Neural crest cell (in vitro differentiated cells): ENCODE data around the gene GFI1. TPM values are rescaled to one million over a fixed set of nuclear protein-coding genes. Genes with fewer than 3 reads are reported as not detected.
"Not testable (repeated sequence)": the region's sequence is repeated elsewhere in the genome, so short reads cannot be mapped to it uniquely, and the experiment has no call there.

Experiments
- DNase-seq: peaks from one replicate; pipeline ENCODE4 v3.0.0; 2021; ENCODE audit warnings: low read depth, mixed read lengths, low spot score
- H3K27ac Mint-ChIP-seq: one replicate; pipeline ENCODE4 v1.8.0; 2021; ENCODE audit warnings: mild to moderate bottlenecking, mixed read lengths; ENCODE audit not compliant: unreplicated experiment
- H3K27me3 Mint-ChIP-seq: 2 replicates; pipeline ENCODE4 v1.8.0; 2021; ENCODE audit warnings: low read depth, mild to moderate bottlenecking, mixed read lengths
- H3K36me3 Mint-ChIP-seq: 2 replicates; pipeline ENCODE4 v1.8.0; 2021; ENCODE audit warnings: low read depth, mild to moderate bottlenecking, mixed read lengths
- H3K4me1 Mint-ChIP-seq: 2 replicates; pipeline ENCODE4 v1.8.0; 2021; ENCODE audit warnings: mixed read lengths
- H3K4me3 Mint-ChIP-seq: one replicate; pipeline ENCODE4 v1.8.0; 2021; ENCODE audit warnings: mild to moderate bottlenecking, mixed read lengths
- H3K9me3 Mint-ChIP-seq: 2 replicates; pipeline ENCODE4 v1.8.0; 2021; ENCODE audit warnings: mixed read lengths
- CTCF ChIP-seq: fragments of 200-600 bp; sonication (generic); conservative IDR thresholded peaks from 2 replicates; pipeline ENCODE4 v1.5.0; 2021; ENCODE audit warnings: antibody characterized with exemption, mild to moderate bottlenecking
- long read RNA-seq: library from polyadenylated mRNA; unstranded; transcript quantifications from one replicate; pipeline ENCODE4 v2.0.0, GENCODE V29; 2020
- total RNA-seq: library from RNA; stranded (reverse); gene quantifications from 2 replicates; pipeline ENCODE4 v1.2.1, GENCODE V29; 2021

The GFI1 gene
- 0.11 and 0.16 TPM in 2 replicates for total RNA-seq
- long read RNA-seq, partial matches to known transcripts: 1 of 1 reads
- long read RNA-seq, other reads (novel, unspliced or antisense): 0 of 1 reads

- Mint-ChIP-seq H3K9me3 (no peaks in the 10 kb centered on the region), H3K4me3 (peak within 1 kb of the TSS; percentile 83), H3K36me3 (no peaks in the 10 kb centered on the region), H3K4me1 (peaks cover 31% of the 10 kb centered on the region), H3K27ac (no peak within 1 kb of the TSS), H3K27me3 (peaks cover 90% of the 10 kb centered on the region)
- no peak for TF ChIP-seq CTCF
- DNase-seq: peak; percentile 40
Measured at GRCh38 chr1:92486251-92487077, at the start of gene GFI1. Gene GFI1, minus strand, starts transcription at chr1:92486925. Its CDS starts 3,438 bp downstream, at chr1:92483487.

GRCh38 chr1:92532371-92532770, 45.6 kb upstream of the GFI1 start:
- not testable (repeated sequence) for DNase-seq
- H3K36me3 Mint-ChIP-seq: peaks cover 17% of the 10 kb centered on the region

GRCh38 chr1:92531939-92532338, 45.2 kb upstream of the GFI1 start:
- not testable (repeated sequence) for H3K4me3 Mint-ChIP-seq

More at GRCh38 chr1:92532371-92532770, 45.6 kb upstream of the GFI1 start:
- not testable (repeated sequence) for H3K9me3 Mint-ChIP-seq, H3K4me3 Mint-ChIP-seq, H3K27ac Mint-ChIP-seq, H3K27me3 Mint-ChIP-seq, H3K4me1 Mint-ChIP-seq

GRCh38 chr1:92527670-92528069, 40.9 kb upstream of the GFI1 start:
- no peak overlapping the region for H3K27ac Mint-ChIP-seq
- no peak for TF ChIP-seq CTCF
- no peak overlapping the region for H3K4me3 Mint-ChIP-seq
- no peak for DNase-seq
- H3K27me3 Mint-ChIP-seq: no peaks in the 10 kb centered on the region
- H3K9me3 Mint-ChIP-seq: no peaks in the 10 kb centered on the region
- H3K36me3 Mint-ChIP-seq: peaks cover 8% of the 10 kb centered on the region
- H3K4me1 Mint-ChIP-seq: no peaks in the 10 kb centered on the region

More at GRCh38 chr1:92531939-92532338, 45.2 kb upstream of the GFI1 start:
- not testable (repeated sequence) for H3K9me3 Mint-ChIP-seq, H3K27me3 Mint-ChIP-seq, H3K27ac Mint-ChIP-seq, DNase-seq, H3K4me1 Mint-ChIP-seq
- peaks cover 17% of the 10 kb centered on the region for H3K36me3 Mint-ChIP-seq

GRCh38 chr1:92524944-92525590, 38.3 kb upstream of the GFI1 start:
- not testable (repeated sequence) for H3K27ac Mint-ChIP-seq, H3K4me3 Mint-ChIP-seq, H3K27me3 Mint-ChIP-seq, H3K36me3 Mint-ChIP-seq, H3K4me1 Mint-ChIP-seq, DNase-seq, H3K9me3 Mint-ChIP-seq

GRCh38 chr1:92519043-92519442, 32.3 kb upstream of the GFI1 start:
- no peak overlapping the region for H3K27ac Mint-ChIP-seq
- DNase-seq: no peak
- H3K4me1 Mint-ChIP-seq: no peaks in the 10 kb centered on the region
- peaks cover 5% of the 10 kb centered on the region for H3K36me3 Mint-ChIP-seq
- no peaks in the 10 kb centered on the region for H3K27me3 Mint-ChIP-seq
- H3K9me3 Mint-ChIP-seq: no peaks in the 10 kb centered on the region
- H3K4me3 Mint-ChIP-seq: no peak overlapping the region
- TF ChIP-seq CTCF: no peak

- no peak overlapping the region for H3K4me3 Mint-ChIP-seq
- H3K27ac Mint-ChIP-seq: no peak overlapping the region
- H3K27me3 Mint-ChIP-seq: no peaks in the 10 kb centered on the region
- DNase-seq: no peak
- H3K9me3 Mint-ChIP-seq: no peaks in the 10 kb centered on the region
- H3K4me1 Mint-ChIP-seq: no peaks in the 10 kb centered on the region
- peaks cover 5% of the 10 kb centered on the region for H3K36me3 Mint-ChIP-seq
- no peak for TF ChIP-seq CTCF
Measured at GRCh38 chr1:92516574-92516973, 29.8 kb upstream of the GFI1 start.
